AG08395 (cell line): ENCODE results near the gene PPP1R9B.

ENCODE experiments used
- DNase-seq: peaks from one replicate; pipeline ENCODE4 v3.0.0; 2012; ENCODE audit warnings: mixed read lengths, low spot score

PPP1R9B gene

DNA sequence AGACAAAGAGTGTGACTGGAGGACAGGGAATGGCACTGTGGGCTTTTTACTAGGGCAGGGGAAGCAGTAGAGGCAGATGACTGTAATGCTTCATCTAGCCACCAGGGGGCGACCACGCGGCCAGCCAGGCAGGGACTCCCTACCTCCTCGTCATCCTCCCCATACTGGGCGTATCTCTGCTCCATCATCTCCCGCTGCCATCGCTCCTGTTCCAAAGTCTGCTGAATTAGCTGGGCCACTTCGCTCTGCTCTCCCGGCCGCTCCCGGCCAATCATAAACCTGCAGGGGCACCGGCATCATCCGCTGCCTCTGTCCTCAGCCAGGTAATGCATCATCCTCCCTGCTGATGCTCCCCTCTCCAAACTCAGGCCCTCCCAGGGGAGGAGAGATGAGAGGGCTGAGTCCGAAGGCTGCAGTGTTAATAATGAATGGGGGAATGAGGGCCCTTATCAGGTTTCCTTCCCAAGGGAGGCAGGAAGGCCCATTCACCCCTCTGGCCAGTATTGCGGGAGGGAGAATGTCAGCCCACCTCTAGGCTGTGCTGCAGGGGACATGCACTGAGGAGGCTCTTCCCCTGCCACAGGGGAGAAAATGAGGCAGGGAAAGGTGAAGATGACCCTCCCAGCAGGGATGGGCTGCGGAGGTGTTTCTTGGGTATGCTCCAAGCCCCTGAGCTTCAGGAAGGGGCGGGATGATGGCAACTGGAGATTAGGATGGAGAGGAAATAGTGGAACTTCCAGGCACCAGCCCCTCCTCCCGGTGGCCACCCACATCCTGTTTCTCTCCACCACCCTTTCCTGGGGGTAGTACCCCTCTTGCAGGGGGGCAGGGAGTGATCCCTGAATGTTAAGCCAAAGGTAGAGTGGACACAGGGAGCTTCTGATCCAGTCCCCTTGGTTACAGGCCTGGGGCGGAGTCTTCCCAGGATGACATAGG is 10.3 kb downstream of the PPP1R9B start:
- peak; percentile 92 for DNase-seq

DNA sequence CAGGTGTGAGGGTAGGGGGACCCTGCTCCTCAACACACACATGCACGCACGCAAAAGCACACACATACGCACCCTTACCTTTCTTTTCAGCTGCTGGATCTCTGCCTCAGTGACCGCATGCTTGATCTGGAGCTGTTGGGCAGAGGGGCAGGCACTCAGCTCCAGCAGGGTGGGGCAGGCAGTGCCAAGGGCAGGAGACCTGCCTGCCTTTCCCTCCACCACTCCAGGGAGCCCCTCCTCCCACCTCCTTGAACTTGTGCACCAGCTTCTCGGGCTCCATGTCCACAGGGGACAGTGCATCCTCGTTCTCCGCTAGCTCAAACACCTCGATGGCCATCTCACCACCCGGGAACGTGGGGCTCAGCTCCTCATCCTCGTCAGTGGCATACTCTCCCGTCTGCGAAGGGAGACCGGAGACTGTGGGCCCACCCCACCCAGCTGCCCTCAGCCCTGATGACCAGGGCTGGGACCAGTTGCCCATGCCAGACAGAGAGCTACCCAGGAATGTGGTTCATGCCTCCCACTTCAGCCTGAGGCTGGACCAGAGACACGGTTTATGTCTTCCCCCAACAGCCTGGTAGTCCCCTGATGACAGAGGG is 11.2 kb downstream of the PPP1R9B start:
- DNase-seq: no peak

DNA sequence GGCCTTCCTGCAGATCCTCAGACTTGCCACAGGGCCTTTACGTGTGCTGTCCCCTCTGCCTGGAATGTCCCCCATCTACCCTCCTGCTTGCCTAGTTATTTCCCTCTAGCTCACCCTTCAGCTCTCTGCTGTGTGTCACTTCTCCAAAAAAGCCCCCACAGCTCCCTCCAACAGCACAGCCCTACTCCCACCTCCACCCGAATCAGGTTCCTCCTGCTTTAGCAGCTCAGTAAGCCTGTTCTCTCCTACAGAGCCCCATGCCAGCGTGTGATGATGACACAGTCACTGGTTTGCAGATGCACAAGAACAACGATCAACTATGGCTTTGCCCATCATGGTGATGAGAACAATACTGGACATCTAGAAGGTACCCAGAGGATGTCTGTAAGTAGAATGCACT is 13.4 kb downstream of the PPP1R9B start:
- no peak for DNase-seq

GRCh38 chr17:50136096-50136687 is 14.3 kb downstream of the PPP1R9B start:
- DNase-seq: no peak

DNA sequence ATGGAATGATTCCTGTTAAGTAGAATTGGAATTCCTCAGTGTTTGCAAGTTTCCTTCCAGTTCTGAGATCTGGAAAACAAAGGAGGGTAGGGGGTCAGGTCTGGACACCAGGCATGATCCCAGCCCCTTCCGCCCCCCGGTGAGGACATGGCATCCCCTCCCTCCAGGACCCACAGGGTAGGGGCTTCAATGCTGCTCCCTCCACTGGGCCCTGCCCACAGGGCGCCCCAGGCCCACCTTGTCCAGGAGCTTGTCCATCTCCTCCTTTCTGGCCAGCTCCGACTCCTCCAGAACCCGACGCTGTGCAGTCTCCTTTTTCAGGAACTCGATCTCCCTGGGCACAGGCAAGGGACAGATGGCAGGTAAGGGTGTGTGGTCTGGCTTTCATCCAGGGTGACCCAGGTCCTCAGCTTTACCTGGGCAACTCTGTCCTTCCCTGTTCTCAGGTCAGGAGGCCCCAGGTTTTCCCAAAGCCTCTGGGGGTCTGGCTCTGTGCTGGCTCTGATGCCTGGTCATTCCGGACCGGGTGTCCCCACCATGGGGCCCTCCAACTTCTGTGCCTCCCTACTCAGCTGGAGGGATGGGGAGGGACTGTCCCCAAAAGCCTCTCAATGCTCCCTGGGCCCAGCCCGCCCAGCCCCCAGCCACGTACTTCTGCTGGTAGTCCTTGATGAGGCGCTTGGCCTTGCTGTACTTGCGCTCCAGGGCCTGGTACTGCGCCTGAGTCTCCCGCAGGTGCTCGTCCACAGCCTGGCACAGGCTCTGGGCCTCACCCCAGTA is 15.0 kb downstream of the PPP1R9B start:
- no peak for DNase-seq

GRCh38 chr17:50134206-50135110 is 16.0 kb downstream of the PPP1R9B start:
- DNase-seq: peak; percentile 49

GRCh38 chr17:50133769-50134099 is 16.7 kb downstream of the PPP1R9B start:
- no peak for DNase-seq

GRCh38 chr17:50133028-50133768 is 17.3 kb downstream of the PPP1R9B start:
- peak; percentile 82 for DNase-seq

DNA sequence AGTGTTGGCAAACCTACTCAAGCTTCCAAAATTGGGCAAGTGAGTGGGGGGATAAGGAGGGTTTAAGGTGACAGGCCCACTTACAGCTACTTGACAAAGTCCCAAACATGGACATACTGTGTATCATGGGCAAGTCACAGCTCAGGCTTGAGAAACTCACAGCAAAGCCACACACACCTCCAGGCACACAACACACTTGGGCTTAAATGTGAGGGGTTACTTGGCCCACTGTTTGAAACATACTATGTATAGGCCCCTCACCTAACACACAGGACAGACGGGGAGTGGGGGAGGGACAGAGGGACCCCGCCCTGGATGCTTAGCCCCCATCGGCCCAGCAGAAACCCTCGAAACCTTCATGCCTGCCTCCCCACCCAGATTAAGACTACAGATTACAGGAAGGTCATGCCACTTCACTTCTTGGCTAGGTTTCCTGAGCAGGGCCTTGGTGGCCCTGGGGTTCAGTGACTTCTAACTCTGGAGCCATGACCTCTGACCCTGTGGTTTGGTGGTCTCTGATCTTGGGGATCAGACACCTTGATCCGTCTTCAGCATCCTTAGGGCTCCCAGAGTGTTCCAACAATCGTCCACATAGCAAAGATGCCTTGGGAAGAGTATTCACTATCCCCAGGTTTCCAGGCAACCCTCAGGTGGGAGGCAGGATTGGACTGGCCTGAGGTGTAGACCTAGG is 18.2 kb downstream of the PPP1R9B start:
- no peak for DNase-seq

- no peak for DNase-seq
Observed at GRCh38 chr17:50130559-50131305, 19.7 kb downstream of the PPP1R9B start.

- peak; percentile 73 for DNase-seq
Observed at GRCh38 chr17:50129728-50130558, 20.5 kb downstream of the PPP1R9B start, which contains the start of gene SAMD14. Gene SAMD14, minus strand, starts transcription at chr17:50130160. Its CDS starts 5,201 bp downstream, at chr17:50124959.

DNA sequence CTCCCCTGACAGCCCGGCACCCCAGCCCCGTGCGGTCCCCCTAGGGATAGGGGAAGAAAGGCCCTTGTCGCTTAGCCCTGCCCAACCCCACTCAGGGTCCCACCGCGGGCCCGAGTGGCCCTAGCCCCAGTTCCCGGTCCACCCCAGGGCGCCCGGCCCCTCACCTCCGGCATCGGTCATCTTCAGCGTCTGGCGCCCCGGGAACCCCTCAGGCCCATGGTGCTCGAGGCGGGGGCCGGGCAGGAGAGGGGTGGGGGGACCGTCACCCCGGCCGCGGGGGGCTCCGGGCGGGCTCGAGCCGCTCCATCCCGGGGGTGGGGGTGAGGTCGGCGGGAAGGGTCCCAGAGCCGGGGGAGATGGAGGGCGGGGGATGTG is 21.1 kb downstream of the PPP1R9B start:
- DNase-seq: no peak

GRCh38 chr17:50128441-50129352 is 21.8 kb downstream of the PPP1R9B start:
- no peak for DNase-seq

GRCh38 chr17:50127697-50128361 is 22.6 kb downstream of the PPP1R9B start:
- DNase-seq: no peak

GRCh38 chr17:50125420-50125997 is 25.0 kb downstream of the PPP1R9B start:
- no peak for DNase-seq

DNA sequence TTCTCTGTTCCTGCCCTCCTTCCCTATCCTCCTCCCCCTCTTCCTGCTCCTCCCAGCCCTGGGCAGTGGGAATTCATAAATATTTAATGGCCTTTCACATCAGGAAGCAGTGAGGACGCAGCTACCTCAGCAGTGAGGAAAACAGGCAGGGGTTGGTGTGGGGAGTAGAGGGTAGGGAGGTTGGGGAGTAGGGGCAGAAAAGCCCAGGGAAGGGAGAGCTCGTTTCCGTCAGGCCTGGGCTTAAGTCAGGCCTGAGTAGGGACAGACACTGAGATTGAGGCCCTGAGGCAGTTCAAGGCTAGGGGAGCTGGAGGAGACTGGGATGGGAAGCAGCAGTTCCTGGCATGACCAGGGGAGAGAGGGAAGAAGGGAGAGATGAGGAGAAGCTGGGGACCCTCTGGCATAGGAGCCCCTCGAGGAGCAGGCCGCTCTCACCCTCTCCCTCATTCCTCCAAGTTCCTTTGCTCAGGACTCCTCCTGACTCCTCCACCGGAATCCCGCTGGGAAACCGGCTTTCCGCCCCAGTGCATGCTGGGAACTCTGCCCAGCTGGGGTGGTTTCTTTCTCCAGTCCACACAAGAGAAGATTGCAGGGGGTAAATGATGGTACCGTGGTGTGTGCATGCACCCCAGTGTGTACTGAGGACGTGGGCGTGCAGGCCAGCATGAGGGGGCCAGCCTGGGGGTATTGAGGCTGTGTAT is 26.7 kb downstream of the PPP1R9B start:
- DNase-seq: no peak
